HG02763 (cell line): ENCODE measurements around the gene KCNQ4.

Experiments
- ATAC-seq: cut with Tn5 transposase; IDR thresholded peaks from one replicate; pipeline ENCODE4 v1.9.1; 2021; ENCODE audit warnings: mild to moderate bottlenecking, moderate library complexity; ENCODE audit not compliant: unreplicated experiment

Gene KCNQ4

GRCh38 chr1:40754201-40754600 lies 29.4 kb upstream of the KCNQ4 start:
- no peak for ATAC-seq

GRCh38 chr1:40755067-40755466 lies 28.5 kb upstream of the KCNQ4 start:
- ATAC-seq, result no peak

GRCh38 chr1:40756523-40756922 lies 27.1 kb upstream of the KCNQ4 start:
- no peak for ATAC-seq

- ATAC-seq, result no peak
These were observed 26.5 kb upstream of the KCNQ4 start for GRCh38 chr1:40757084-40757483.

- ATAC-seq, result no peak
These were observed 25.6 kb upstream of the KCNQ4 start for GRCh38 chr1:40758004-40758403.

GRCh38 chr1:40758578-40759343 lies 24.8 kb upstream of the KCNQ4 start:
- ATAC-seq, result no peak

GRCh38 chr1:40760984-40761383 lies 22.6 kb upstream of the KCNQ4 start:
- no peak for ATAC-seq

- peak; percentile 43 for ATAC-seq
These were observed 21.3 kb upstream of the KCNQ4 start for GRCh38 chr1:40762144-40762923.

- no peak for ATAC-seq
These were observed 19.6 kb upstream of the KCNQ4 start for GRCh38 chr1:40763742-40764532.

GRCh38 chr1:40764981-40765380 lies 18.6 kb upstream of the KCNQ4 start:
- ATAC-seq, result no peak

- no peak for ATAC-seq
These were observed 17.6 kb upstream of the KCNQ4 start for GRCh38 chr1:40766017-40766416.

GRCh38 chr1:40766560-40766959 lies 17.0 kb upstream of the KCNQ4 start:
- no peak for ATAC-seq

GRCh38 chr1:40768146-40768990 lies 15.2 kb upstream of the KCNQ4 start:
- no peak for ATAC-seq

GRCh38 chr1:40769815-40770214 lies 13.8 kb upstream of the KCNQ4 start:
- ATAC-seq, result no peak

- no peak for ATAC-seq
These were observed 13.1 kb upstream of the KCNQ4 start for GRCh38 chr1:40770296-40771070.

- no peak for ATAC-seq
These were observed 11.2 kb upstream of the KCNQ4 start for GRCh38 chr1:40772146-40772955.

- no peak for ATAC-seq
These were observed 9.8 kb upstream of the KCNQ4 start for GRCh38 chr1:40773748-40774265.

- ATAC-seq, result no peak
These were observed 9.2 kb upstream of the KCNQ4 start for GRCh38 chr1:40774266-40774998.
